ENCODE results near the gene PTMS.

DNA sequence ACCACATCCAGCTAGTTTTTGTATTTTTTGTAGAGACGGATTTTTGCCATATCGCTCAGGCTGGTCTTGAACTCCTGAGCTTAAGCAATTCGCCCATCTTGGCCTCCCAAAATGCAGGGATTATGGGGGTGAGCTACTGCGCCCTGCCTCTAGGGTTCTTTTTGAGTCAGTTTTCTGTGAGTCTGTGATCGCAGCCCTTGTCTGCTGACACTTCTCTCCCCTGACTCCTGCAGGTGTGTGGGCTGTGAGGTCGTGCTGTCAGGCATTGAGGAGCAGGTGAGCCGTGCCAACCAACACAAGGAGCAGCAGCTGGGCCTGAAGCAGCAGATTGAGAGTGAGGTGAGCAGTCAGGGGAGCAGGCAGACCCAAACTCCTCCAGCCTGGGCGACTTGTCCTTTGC is 36.0 kb upstream of the PTMS start:
- no peak for TF ChIP-seq EZH2 (IDR thresholded peaks at IDR 0.05; ENCODE audit: borderline replicate concordance)
- TF ChIP-seq, protein P1, sequence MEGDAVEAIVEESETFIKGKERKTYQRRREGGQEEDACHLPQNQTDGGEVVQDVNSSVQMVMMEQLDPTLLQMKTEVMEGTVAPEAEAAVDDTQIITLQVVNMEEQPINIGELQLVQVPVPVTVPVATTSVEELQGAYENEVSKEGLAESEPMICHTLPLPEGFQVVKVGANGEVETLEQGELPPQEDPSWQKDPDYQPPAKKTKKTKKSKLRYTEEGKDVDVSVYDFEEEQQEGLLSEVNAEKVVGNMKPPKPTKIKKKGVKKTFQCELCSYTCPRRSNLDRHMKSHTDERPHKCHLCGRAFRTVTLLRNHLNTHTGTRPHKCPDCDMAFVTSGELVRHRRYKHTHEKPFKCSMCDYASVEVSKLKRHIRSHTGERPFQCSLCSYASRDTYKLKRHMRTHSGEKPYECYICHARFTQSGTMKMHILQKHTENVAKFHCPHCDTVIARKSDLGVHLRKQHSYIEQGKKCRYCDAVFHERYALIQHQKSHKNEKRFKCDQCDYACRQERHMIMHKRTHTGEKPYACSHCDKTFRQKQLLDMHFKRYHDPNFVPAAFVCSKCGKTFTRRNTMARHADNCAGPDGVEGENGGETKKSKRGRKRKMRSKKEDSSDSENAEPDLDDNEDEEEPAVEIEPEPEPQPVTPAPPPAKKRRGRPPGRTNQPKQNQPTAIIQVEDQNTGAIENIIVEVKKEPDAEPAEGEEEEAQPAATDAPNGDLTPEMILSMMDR (IDR thresholded peaks at IDR 0.05; ENCODE audit: poor library complexity) = no peak
